Prostate gland (tissue), 2 donors: ENCODE results near the gene SHROOM3.

Experiments used
- POLR2A ChIP-seq: fragments of 450-650 bp; IDR thresholded peaks from one replicate; pipeline ENCODE4 v1.6.1; 2016; ENCODE audit warnings: antibody characterized with exemption, mild to moderate bottlenecking
- TF ChIP-seq, protein P1 (sequence below), 4 experiments: fragments of 200-600 bp in 2 of 4; fragments of 450-650 bp in 2 of 4; sonication (generic) in 2 of 4; IDR thresholded peaks; 1 replicate in 3 of 4; 2 replicates in 1 of 4; pipeline ENCODE4 v1.5.1; 2016 to 2019; ENCODE audit warnings: antibody characterized with exemption in 4 of 4, mild to moderate bottlenecking in 2 of 4, moderate library complexity in 2 of 4

DNA sequence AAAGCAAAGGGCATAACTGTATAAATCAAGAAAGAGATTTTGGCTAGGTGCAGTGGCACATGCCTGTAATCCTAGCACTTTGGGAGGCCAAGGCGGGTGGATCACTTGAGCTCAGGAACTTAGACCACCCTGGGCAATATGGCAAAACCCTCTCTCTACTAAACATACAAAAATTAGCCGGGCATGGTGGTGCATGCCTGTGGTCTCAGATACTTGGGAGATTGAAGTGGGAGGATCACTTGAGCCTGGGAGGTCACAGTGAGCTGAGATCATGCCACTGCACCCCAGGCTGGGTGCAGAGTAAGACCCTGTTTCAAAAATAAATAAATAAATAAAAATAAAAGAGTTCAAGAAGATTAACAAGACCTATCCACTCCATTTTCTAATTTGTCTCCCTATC lies 235.6 kb downstream of the SHROOM3 start:
- TF ChIP-seq, protein P1, sequence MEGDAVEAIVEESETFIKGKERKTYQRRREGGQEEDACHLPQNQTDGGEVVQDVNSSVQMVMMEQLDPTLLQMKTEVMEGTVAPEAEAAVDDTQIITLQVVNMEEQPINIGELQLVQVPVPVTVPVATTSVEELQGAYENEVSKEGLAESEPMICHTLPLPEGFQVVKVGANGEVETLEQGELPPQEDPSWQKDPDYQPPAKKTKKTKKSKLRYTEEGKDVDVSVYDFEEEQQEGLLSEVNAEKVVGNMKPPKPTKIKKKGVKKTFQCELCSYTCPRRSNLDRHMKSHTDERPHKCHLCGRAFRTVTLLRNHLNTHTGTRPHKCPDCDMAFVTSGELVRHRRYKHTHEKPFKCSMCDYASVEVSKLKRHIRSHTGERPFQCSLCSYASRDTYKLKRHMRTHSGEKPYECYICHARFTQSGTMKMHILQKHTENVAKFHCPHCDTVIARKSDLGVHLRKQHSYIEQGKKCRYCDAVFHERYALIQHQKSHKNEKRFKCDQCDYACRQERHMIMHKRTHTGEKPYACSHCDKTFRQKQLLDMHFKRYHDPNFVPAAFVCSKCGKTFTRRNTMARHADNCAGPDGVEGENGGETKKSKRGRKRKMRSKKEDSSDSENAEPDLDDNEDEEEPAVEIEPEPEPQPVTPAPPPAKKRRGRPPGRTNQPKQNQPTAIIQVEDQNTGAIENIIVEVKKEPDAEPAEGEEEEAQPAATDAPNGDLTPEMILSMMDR (IDR thresholded peaks at IDR 0.05) = no peak
- no peak for TF ChIP-seq POLR2A
